Measurements from ENCODE around the gene MMD2.
A peak's percentile ranks its signal among the peaks of the same experiment; 100 is the strongest.
"Not testable (repeated sequence)": the region's sequence is repeated elsewhere in the genome, so short reads cannot be mapped to it uniquely, and the experiment has no call there.

Gene MMD2

GRCh38 chr7:4958477-4959301 is at the start of gene MMD2:
Gene MMD2, minus strand, starts transcription at chr7:4959187. Its CDS starts 170 bp downstream, at chr7:4959017.
- Histone ChIP-seq H3K4me3 (ENCODE audit: low read depth, low read length) (peak within 1 kb of the TSS; percentile 64), H3K9me3 (ENCODE audit: control insufficient read depth, insufficient read depth, low read length) (no peaks in the 10 kb centered on the region), H3K27me3 (ENCODE audit: control insufficient read depth, insufficient read depth, low read length) (peaks cover 26% of the 10 kb centered on the region), H3K27ac (ENCODE audit: low read depth, low read length) (no peak within 1 kb of the TSS), H3K9ac (ENCODE audit: low read depth, low read length) (no peak within 1 kb of the TSS), H3K4me1 (ENCODE audit: control insufficient read depth, insufficient read depth, low read length) (no peaks in the 10 kb centered on the region), H3K36me3 (ENCODE audit: control insufficient read depth, insufficient read depth, low read length) (no peaks in the 10 kb centered on the region)

GRCh38 chr7:5005066-5005465 is 46.1 kb upstream of the MMD2 start:
- H3K4me1 ChIP-seq (ENCODE audit: control insufficient read depth, insufficient read depth, low read length) = 0 out of 2 replicates have a peak, but pooled peaks cover 3% of the 10 kb centered on the region
- H3K36me3 ChIP-seq (ENCODE audit: control insufficient read depth, insufficient read depth, low read length) = no peaks in the 10 kb centered on the region
- H3K9me3 ChIP-seq (ENCODE audit: control insufficient read depth, insufficient read depth, low read length) = no peaks in the 10 kb centered on the region
- H3K27me3 ChIP-seq (ENCODE audit: control insufficient read depth, insufficient read depth, low read length) = no peaks in the 10 kb centered on the region
- no peak overlapping the region for H3K27ac ChIP-seq (ENCODE audit: low read depth, low read length)
- H3K9ac ChIP-seq (ENCODE audit: low read depth, low read length) = no peak overlapping the region
- H3K4me3 ChIP-seq (ENCODE audit: low read depth, low read length) = no peak overlapping the region

- no peak overlapping the region for H3K9ac ChIP-seq (ENCODE audit: low read depth, low read length)
- peaks cover 13% of the 10 kb centered on the region for H3K36me3 ChIP-seq (ENCODE audit: control insufficient read depth, insufficient read depth, low read length)
- no peaks in the 10 kb centered on the region for H3K27me3 ChIP-seq (ENCODE audit: control insufficient read depth, insufficient read depth, low read length)
- H3K4me3 ChIP-seq (ENCODE audit: low read depth, low read length) = no peak overlapping the region
- no peaks in the 10 kb centered on the region for H3K9me3 ChIP-seq (ENCODE audit: control insufficient read depth, insufficient read depth, low read length)
- no peak overlapping the region for H3K27ac ChIP-seq (ENCODE audit: low read depth, low read length)
- H3K4me1 ChIP-seq (ENCODE audit: control insufficient read depth, insufficient read depth, low read length) = 0 out of 2 replicates have a peak, but pooled peaks cover 3% of the 10 kb centered on the region
Measured at GRCh38 chr7:5001911-5002310, 42.9 kb upstream of the MMD2 start.

GRCh38 chr7:5001003-5001402 is 42.0 kb upstream of the MMD2 start:
- Histone ChIP-seq H3K4me1 (ENCODE audit: control insufficient read depth, insufficient read depth, low read length) (0 out of 2 replicates have a peak, but pooled peaks cover 3% of the 10 kb centered on the region), H3K9me3 (ENCODE audit: control insufficient read depth, insufficient read depth, low read length) (no peaks in the 10 kb centered on the region), H3K4me3 (ENCODE audit: low read depth, low read length) (no peak overlapping the region), H3K36me3 (ENCODE audit: control insufficient read depth, insufficient read depth, low read length) (peaks cover 22% of the 10 kb centered on the region), H3K27me3 (ENCODE audit: control insufficient read depth, insufficient read depth, low read length) (no peaks in the 10 kb centered on the region), H3K27ac (ENCODE audit: low read depth, low read length) (no peak overlapping the region), H3K9ac (ENCODE audit: low read depth, low read length) (no peak overlapping the region)

GRCh38 chr7:4999369-4999950 is 40.5 kb upstream of the MMD2 start:
- no peaks in the 10 kb centered on the region for H3K27me3 ChIP-seq (ENCODE audit: control insufficient read depth, insufficient read depth, low read length)
- peaks cover 23% of the 10 kb centered on the region for H3K36me3 ChIP-seq (ENCODE audit: control insufficient read depth, insufficient read depth, low read length)
- no peak overlapping the region for H3K27ac ChIP-seq (ENCODE audit: low read depth, low read length)
- H3K9ac ChIP-seq (ENCODE audit: low read depth, low read length) = no peak overlapping the region
- H3K4me1 ChIP-seq (ENCODE audit: control insufficient read depth, insufficient read depth, low read length) = no peaks in the 10 kb centered on the region
- H3K9me3 ChIP-seq (ENCODE audit: control insufficient read depth, insufficient read depth, low read length) = no peaks in the 10 kb centered on the region
- no peak overlapping the region for H3K4me3 ChIP-seq (ENCODE audit: low read depth, low read length)

GRCh38 chr7:4998910-4999309 is 39.9 kb upstream of the MMD2 start:
- Histone ChIP-seq H3K9me3 (ENCODE audit: control insufficient read depth, insufficient read depth, low read length) (no peaks in the 10 kb centered on the region), H3K36me3 (ENCODE audit: control insufficient read depth, insufficient read depth, low read length) (peaks cover 28% of the 10 kb centered on the region), H3K27me3 (ENCODE audit: control insufficient read depth, insufficient read depth, low read length) (no peaks in the 10 kb centered on the region), H3K27ac (ENCODE audit: low read depth, low read length) (no peak overlapping the region), H3K4me1 (ENCODE audit: control insufficient read depth, insufficient read depth, low read length) (no peaks in the 10 kb centered on the region), H3K9ac (ENCODE audit: low read depth, low read length) (no peak overlapping the region), H3K4me3 (ENCODE audit: low read depth, low read length) (no peak overlapping the region)

- Histone ChIP-seq H3K36me3 (ENCODE audit: control insufficient read depth, insufficient read depth, low read length) (peaks cover 34% of the 10 kb centered on the region), H3K27me3 (ENCODE audit: control insufficient read depth, insufficient read depth, low read length) (no peaks in the 10 kb centered on the region), H3K9me3 (ENCODE audit: control insufficient read depth, insufficient read depth, low read length) (no peaks in the 10 kb centered on the region)
Measured at GRCh38 chr7:4998244-4998643, 39.3 kb upstream of the MMD2 start.

GRCh38 chr7:4996696-4997222 is 37.8 kb upstream of the MMD2 start:
- Histone ChIP-seq H3K9me3 (ENCODE audit: control insufficient read depth, insufficient read depth, low read length) (no peaks in the 10 kb centered on the region), H3K9ac (ENCODE audit: low read depth, low read length) (no peak overlapping the region), H3K36me3 (ENCODE audit: control insufficient read depth, insufficient read depth, low read length) (peaks cover 45% of the 10 kb centered on the region), H3K27me3 (ENCODE audit: control insufficient read depth, insufficient read depth, low read length) (no peaks in the 10 kb centered on the region), H3K4me3 (ENCODE audit: low read depth, low read length) (no peak overlapping the region), H3K4me1 (ENCODE audit: control insufficient read depth, insufficient read depth, low read length) (no peaks in the 10 kb centered on the region), H3K27ac (ENCODE audit: low read depth, low read length) (no peak overlapping the region)

More at GRCh38 chr7:4998244-4998643, 39.3 kb upstream of the MMD2 start:
- no peaks in the 10 kb centered on the region for H3K4me1 ChIP-seq (ENCODE audit: control insufficient read depth, insufficient read depth, low read length)
- no peak overlapping the region for H3K27ac ChIP-seq (ENCODE audit: low read depth, low read length)
- H3K4me3 ChIP-seq (ENCODE audit: low read depth, low read length) = no peak overlapping the region
- no peak overlapping the region for H3K9ac ChIP-seq (ENCODE audit: low read depth, low read length)

GRCh38 chr7:4995429-4995969 is 36.5 kb upstream of the MMD2 start:
- Histone ChIP-seq H3K36me3 (ENCODE audit: control insufficient read depth, insufficient read depth, low read length) (peaks cover 54% of the 10 kb centered on the region), H3K4me1 (ENCODE audit: control insufficient read depth, insufficient read depth, low read length) (no peaks in the 10 kb centered on the region), H3K27me3 (ENCODE audit: control insufficient read depth, insufficient read depth, low read length) (no peaks in the 10 kb centered on the region), H3K4me3 (ENCODE audit: low read depth, low read length) (no peak overlapping the region), H3K27ac (ENCODE audit: low read depth, low read length) (no peak overlapping the region), H3K9ac (ENCODE audit: low read depth, low read length) (no peak overlapping the region), H3K9me3 (ENCODE audit: control insufficient read depth, insufficient read depth, low read length) (no peaks in the 10 kb centered on the region)

GRCh38 chr7:4993471-4993870 is 34.5 kb upstream of the MMD2 start:
- H3K9me3 ChIP-seq (ENCODE audit: control insufficient read depth, insufficient read depth, low read length) = no peaks in the 10 kb centered on the region
- no peak overlapping the region for H3K27ac ChIP-seq (ENCODE audit: low read depth, low read length)
- no peak overlapping the region for H3K9ac ChIP-seq (ENCODE audit: low read depth, low read length)
- H3K36me3 ChIP-seq (ENCODE audit: control insufficient read depth, insufficient read depth, low read length) = peaks cover 70% of the 10 kb centered on the region
- H3K4me1 ChIP-seq (ENCODE audit: control insufficient read depth, insufficient read depth, low read length) = no peaks in the 10 kb centered on the region
- H3K27me3 ChIP-seq (ENCODE audit: control insufficient read depth, insufficient read depth, low read length) = no peaks in the 10 kb centered on the region
- no peak overlapping the region for H3K4me3 ChIP-seq (ENCODE audit: low read depth, low read length)

GRCh38 chr7:4982741-4983140 is 23.8 kb upstream of the MMD2 start:
- H3K36me3 ChIP-seq (ENCODE audit: control insufficient read depth, insufficient read depth, low read length) = peaks cover 63% of the 10 kb centered on the region
- H3K4me1 ChIP-seq (ENCODE audit: control insufficient read depth, insufficient read depth, low read length); H3K27ac ChIP-seq (ENCODE audit: low read depth, low read length); H3K9ac ChIP-seq (ENCODE audit: low read depth, low read length); H3K27me3 ChIP-seq (ENCODE audit: control insufficient read depth, insufficient read depth, low read length); H3K4me3 ChIP-seq (ENCODE audit: low read depth, low read length); H3K9me3 ChIP-seq (ENCODE audit: control insufficient read depth, insufficient read depth, low read length): not testable (repeated sequence)

Measured in HUES48 (cell line).